HepG2 (cell line): ENCODE data around the gene IL6ST. TPM values are rescaled to one million over a fixed set of nuclear protein-coding genes. Genes with fewer than 3 reads are reported as not detected.
A peak's percentile ranks its signal among the peaks of the same experiment; 100 is the strongest.

ENCODE experiments used
- GATA4 ChIP-seq: sonication (generic); IDR thresholded peaks from 2 replicates; pipeline ENCODE4 v1.6.1; 2016; ENCODE audit warnings: antibody characterized with exemption, low read depth, borderline replicate concordance
- IKZF4 ChIP-seq: sonication (generic); formaldehyde crosslinking; IDR thresholded peaks from 2 replicates; pipeline ENCODE4 v1.5.1; 2020; ENCODE audit warnings: borderline replicate concordance, mild to moderate bottlenecking, low read depth, missing genetic modification reagents; ENCODE audit errors: not compliant biosample characterization
- NONO ChIP-seq, 2 experiments: fragments of 450-650 bp in 1 of 2; sonication (generic) in 1 of 2; formaldehyde crosslinking in 1 of 2; IDR thresholded peaks in 1 of 2; conservative IDR thresholded peaks in 1 of 2; 2 replicates each; pipeline versions ENCODE4 v1.6.1 to v1.8.0; 2017 to 2022; ENCODE audit warnings: mild to moderate bottlenecking in 1 of 2, missing genetic modification reagents in 1 of 2, moderate library complexity in 1 of 2
- NR2F2 ChIP-seq: IDR thresholded peaks from 2 replicates; pipeline ENCODE4 v1.6.1; 2012; ENCODE audit warnings: low read depth, inconsistent platforms, borderline replicate concordance
- RBAK ChIP-seq: sonication (generic); formaldehyde crosslinking; IDR thresholded peaks from 2 replicates; pipeline ENCODE4 v1.5.1; 2020; ENCODE audit warnings: mild to moderate bottlenecking, missing genetic modification reagents
- SCMH1 ChIP-seq: sonication (generic); formaldehyde crosslinking; IDR thresholded peaks from 2 replicates; pipeline ENCODE4 v1.9.0; 2021; ENCODE audit warnings: missing genetic modification reagents, mild to moderate bottlenecking, borderline replicate concordance
- SRF ChIP-seq: IDR thresholded peaks from 2 replicates; pipeline ENCODE4 v1.6.1; 2011; ENCODE audit warnings: mild to moderate bottlenecking, low read depth, low read length, moderate library complexity
- TP53 ChIP-seq: sonication (generic); formaldehyde crosslinking; conservative IDR thresholded peaks from 2 replicates; pipeline ENCODE4 v1.4.0; 2020; ENCODE audit warnings: missing genetic modification reagents
- ZFP62 ChIP-seq: sonication (generic); formaldehyde crosslinking; IDR thresholded peaks from 2 replicates; pipeline ENCODE4 v1.4.0; 2020; ENCODE audit warnings: missing genetic modification reagents
- ZNF121 ChIP-seq: sonication (generic); formaldehyde crosslinking; IDR thresholded peaks from 2 replicates; pipeline ENCODE4 v1.5.0; 2020; ENCODE audit warnings: mild to moderate bottlenecking, missing genetic modification reagents
- ZNF292 ChIP-seq: sonication (generic); formaldehyde crosslinking; IDR thresholded peaks from 2 replicates; pipeline ENCODE4 v1.8.1; 2022; ENCODE audit warnings: mild to moderate bottlenecking, low read depth, missing genetic modification reagents, borderline replicate concordance
- ZNF414 ChIP-seq: sonication (generic); formaldehyde crosslinking; IDR thresholded peaks from 2 replicates; pipeline ENCODE4 v1.5.0; 2020; ENCODE audit warnings: missing genetic modification reagents
- ZNF850 ChIP-seq: sonication (generic); formaldehyde crosslinking; conservative IDR thresholded peaks from 2 replicates; pipeline ENCODE4 v1.9.0; 2021; ENCODE audit warnings: mild to moderate bottlenecking, missing genetic modification reagents
- polyA plus RNA-seq, 8 experiments: library from polyadenylated mRNA; depleted of rRNA in 3 of 8; stranded (reverse) in 7 of 8; unstranded in 1 of 8; fragments of >200 nt; fragmentation: Illumina TruSeq in 4 of 8; extraction: Trizol in 4 of 8; gene quantifications; 2 replicates each; pipeline versions ENCODE4 v1.2.1 to v1.2.3, GENCODE V29; 2011 to 2016; ENCODE audit warnings: low read depth in 4 of 8, missing spikeins in 1 of 8, mixed read lengths in 1 of 8; ENCODE audit not compliant: insufficient read depth in 1 of 8
- total RNA-seq, 5 experiments: library from RNA; depleted of rRNA; stranded (reverse); fragments of >200 nt; fragmentation: Illumina TruSeq; extraction: Trizol; gene quantifications; 2 replicates each; pipeline ENCODE4 v1.2.3, GENCODE V29; 2016; ENCODE audit warnings: low read depth in 1 of 5
- TF ChIP-seq, protein P1 (sequence below), 2 experiments: sonication (generic) in 1 of 2; formaldehyde crosslinking in 1 of 2; IDR thresholded peaks; 2 replicates each; pipeline versions ENCODE4 v1.6.1 to v1.9.0; 2014 to 2022; ENCODE audit warnings: antibody characterized with exemption in 1 of 2, borderline replicate concordance in 1 of 2, inconsistent platforms in 1 of 2, low read depth in 1 of 2, missing genetic modification reagents in 1 of 2

The IL6ST gene
- total and polyA plus RNA-seq, 2 of the 13 experiments (the other 11 are each of a cell fraction or from before 2014, with no cell fraction given), result 66.6 to 166 TPM

GRCh38 chr5:55994998-55995914, 493 bp upstream of the IL6ST start (continued):
- TF ChIP-seq, protein P1, sequence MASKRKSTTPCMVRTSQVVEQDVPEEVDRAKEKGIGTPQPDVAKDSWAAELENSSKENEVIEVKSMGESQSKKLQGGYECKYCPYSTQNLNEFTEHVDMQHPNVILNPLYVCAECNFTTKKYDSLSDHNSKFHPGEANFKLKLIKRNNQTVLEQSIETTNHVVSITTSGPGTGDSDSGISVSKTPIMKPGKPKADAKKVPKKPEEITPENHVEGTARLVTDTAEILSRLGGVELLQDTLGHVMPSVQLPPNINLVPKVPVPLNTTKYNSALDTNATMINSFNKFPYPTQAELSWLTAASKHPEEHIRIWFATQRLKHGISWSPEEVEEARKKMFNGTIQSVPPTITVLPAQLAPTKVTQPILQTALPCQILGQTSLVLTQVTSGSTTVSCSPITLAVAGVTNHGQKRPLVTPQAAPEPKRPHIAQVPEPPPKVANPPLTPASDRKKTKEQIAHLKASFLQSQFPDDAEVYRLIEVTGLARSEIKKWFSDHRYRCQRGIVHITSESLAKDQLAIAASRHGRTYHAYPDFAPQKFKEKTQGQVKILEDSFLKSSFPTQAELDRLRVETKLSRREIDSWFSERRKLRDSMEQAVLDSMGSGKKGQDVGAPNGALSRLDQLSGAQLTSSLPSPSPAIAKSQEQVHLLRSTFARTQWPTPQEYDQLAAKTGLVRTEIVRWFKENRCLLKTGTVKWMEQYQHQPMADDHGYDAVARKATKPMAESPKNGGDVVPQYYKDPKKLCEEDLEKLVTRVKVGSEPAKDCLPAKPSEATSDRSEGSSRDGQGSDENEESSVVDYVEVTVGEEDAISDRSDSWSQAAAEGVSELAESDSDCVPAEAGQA (IDR thresholded peaks at IDR 0.05; ENCODE audit: low read depth), result peak; percentile 30; the same call in 1 of the 2 replicates
- TF ChIP-seq, protein P1 (CRISPR knock-in tag; IDR thresholded peaks at IDR 0.05; ENCODE audit: borderline replicate concordance), result no peak
- TF ChIP-seq SRF (no peak), NONO (IDR thresholded peaks at IDR 0.05) (no peak), NONO (CRISPR knock-in tag; conservative IDR thresholded peaks at IDR 0.05) (peak; percentile 78), IKZF4 (no peak), GATA4 (peak; percentile 21; the same call in 1 of the 2 replicates), RBAK (CRISPR knock-in tag) (no peak), ZNF850 (CRISPR knock-in tag) (no peak), ZNF292 (CRISPR knock-in tag) (peak; percentile 17; the same call in 1 of the 2 replicates), ZNF414 (CRISPR knock-in tag) (peak; percentile 64), NR2F2 (peak; percentile 28; the same call in 1 of the 2 replicates), SCMH1 (CRISPR knock-in tag) (no peak), ZFP62 (no peak), ZNF121 (peak; percentile 42), TP53 (CRISPR knock-in tag) (no peak)
